WI38 (cell line): ENCODE measurements around the gene GBE1.

Source experiments
- H3K4me3 ChIP-seq: 2 replicates; pipeline ENCODE4 v1.5.1; 2011; ENCODE audit warnings: low read depth, mild to moderate bottlenecking, control low read depth, low read length
- TF ChIP-seq, protein P1 (sequence below): IDR thresholded peaks from 2 replicates; pipeline ENCODE4 v1.5.1; 2012; ENCODE audit warnings: low read depth, mild to moderate bottlenecking, control low read depth, low read length

Gene GBE1

GRCh38 chr3:81702126-81702525 is 59.3 kb downstream of the GBE1 start:
- TF ChIP-seq, protein P1, sequence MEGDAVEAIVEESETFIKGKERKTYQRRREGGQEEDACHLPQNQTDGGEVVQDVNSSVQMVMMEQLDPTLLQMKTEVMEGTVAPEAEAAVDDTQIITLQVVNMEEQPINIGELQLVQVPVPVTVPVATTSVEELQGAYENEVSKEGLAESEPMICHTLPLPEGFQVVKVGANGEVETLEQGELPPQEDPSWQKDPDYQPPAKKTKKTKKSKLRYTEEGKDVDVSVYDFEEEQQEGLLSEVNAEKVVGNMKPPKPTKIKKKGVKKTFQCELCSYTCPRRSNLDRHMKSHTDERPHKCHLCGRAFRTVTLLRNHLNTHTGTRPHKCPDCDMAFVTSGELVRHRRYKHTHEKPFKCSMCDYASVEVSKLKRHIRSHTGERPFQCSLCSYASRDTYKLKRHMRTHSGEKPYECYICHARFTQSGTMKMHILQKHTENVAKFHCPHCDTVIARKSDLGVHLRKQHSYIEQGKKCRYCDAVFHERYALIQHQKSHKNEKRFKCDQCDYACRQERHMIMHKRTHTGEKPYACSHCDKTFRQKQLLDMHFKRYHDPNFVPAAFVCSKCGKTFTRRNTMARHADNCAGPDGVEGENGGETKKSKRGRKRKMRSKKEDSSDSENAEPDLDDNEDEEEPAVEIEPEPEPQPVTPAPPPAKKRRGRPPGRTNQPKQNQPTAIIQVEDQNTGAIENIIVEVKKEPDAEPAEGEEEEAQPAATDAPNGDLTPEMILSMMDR = no peak
- H3K4me3 ChIP-seq = no peak overlapping the region

DNA sequence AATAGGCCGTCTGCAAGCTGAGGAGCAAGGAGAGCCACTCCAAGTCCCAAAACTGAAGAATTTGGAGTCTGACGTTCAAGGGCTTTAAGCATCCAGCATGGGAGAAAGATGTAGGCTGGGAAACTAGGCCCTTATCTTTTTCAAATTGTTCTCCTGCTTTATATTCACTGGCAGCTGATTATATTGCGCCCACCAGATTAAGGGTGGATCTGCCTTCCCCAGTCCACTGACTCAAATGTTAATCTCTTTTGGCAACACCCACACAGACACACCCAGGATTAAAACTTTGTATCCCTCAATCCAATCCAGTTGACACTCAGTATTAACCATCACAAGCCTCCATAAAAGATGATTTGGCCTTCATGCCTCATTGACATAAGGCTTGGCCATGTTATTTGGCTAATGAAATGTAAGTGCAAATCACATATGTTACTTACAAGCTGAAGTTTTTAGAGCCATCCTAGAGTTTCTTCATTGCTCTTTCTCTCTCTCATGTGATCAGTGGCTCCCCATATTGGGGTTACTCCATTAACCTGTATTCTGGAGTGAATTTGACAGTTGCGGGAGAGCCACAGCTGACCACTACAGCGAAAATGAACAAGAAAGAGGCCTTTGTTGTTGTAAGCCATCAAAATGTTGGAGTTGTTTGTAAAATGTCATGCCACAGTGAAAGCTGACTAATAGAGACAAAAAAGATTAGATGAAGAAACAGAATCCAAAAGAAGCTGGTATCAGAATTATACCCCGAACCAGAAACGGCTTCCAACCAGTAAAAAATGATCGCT is 61.7 kb downstream of the GBE1 start:
- TF ChIP-seq, protein P1 = no peak

DNA sequence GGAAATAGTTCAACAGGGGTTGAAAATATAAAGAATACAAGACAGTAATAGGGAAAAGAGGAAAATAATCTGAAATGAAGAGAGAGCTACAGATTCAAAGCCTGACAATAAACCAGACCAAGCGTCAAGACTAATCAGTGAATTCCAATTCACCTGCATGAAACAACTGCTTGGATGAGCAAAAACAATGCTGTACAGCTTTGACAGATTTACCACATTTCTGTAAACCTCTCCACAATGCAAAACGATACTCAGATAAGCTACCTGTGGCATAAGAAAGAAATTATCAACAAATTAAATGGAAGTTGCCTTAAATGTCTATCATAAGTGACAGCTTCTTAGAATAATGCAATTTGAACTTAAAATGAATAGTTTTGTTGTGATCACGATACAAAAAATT is 65.4 kb downstream of the GBE1 start:
- TF ChIP-seq, protein P1 = no peak
- no peak overlapping the region for H3K4me3 ChIP-seq

More for the DNA sequence above, 61.7 kb downstream of the GBE1 start:
- H3K4me3 ChIP-seq = no peak overlapping the region

DNA sequence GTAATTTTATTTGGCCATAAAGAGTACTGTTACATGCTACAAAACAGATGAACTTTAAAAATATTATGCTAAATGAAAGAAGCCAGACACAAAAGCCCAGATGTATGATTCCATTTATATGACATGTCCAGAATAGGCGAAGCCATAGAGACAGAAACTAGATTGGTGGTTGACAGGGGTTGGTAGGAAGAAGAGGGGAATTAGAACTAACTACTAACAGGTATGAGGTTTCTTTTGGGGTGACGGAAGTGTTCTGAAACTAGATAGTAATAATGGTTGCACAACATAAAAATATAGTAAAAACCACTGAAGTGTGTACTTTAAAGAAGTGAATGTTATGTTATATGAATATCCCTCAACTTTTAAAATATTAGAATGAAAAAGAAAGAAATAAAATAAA is 66.1 kb downstream of the GBE1 start:
- H3K4me3 ChIP-seq = no peak overlapping the region
- TF ChIP-seq, protein P1 = no peak

DNA sequence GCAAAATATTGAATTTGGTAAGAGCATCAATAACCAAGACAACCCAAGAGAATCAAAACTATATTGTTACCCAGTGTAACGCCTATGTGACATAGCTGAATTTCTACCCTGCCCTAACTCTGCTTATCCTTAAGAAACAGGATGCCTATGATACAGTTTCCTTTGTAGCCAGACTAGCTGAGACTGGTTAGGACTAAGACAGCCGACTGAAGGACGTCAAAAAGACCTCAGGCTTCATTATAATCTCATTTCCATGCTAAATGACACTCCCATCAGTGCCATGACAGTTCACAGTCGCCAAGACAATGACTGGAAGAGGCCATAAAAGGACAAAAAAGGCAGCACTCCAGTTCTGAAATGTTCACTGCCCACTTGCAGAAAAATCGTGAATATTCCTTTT is 66.8 kb downstream of the GBE1 start:
- TF ChIP-seq, protein P1 = no peak

GRCh38 chr3:81692766-81693165 is 68.7 kb downstream of the GBE1 start:
- TF ChIP-seq, protein P1 = no peak
- H3K4me3 ChIP-seq = no peak overlapping the region

More for the DNA sequence above, 66.8 kb downstream of the GBE1 start:
- no peak overlapping the region for H3K4me3 ChIP-seq

- TF ChIP-seq, protein P1 = no peak
- H3K4me3 ChIP-seq = no peak overlapping the region
Observed at GRCh38 chr3:81689617-81690016, 71.8 kb downstream of the GBE1 start.
